ENCODE results near the gene RUFY1. TPM values are rescaled to one million over a fixed set of nuclear protein-coding genes. Genes with fewer than 3 reads are reported as not detected.

The RUFY1 gene
- total and polyA plus RNA-seq, 9 of the 15 experiments (the other 6 are each of a cell fraction or from before 2014, with no cell fraction given): 5.0 to 41.7 (median 29.6) TPM

GRCh38 chr5:179623906-179624741 lies 73.8 kb downstream of the RUFY1 start (continued):
- TF ChIP-seq SRSF9 (IDR thresholded peaks at IDR 0.05; ENCODE audit: borderline replicate concordance, low read depth, low read length) (no peak), THRA (IDR thresholded peaks at IDR 0.05) (no peak), MAFG (tag; conservative IDR thresholded peaks at IDR 0.05) (no peak), EHMT2 (IDR thresholded peaks at IDR 0.05) (no peak), ZBTB33 (CRISPR knock-in tag; IDR thresholded peaks at IDR 0.05) (peak; percentile 26; the same call in 1 of the 2 replicates), STAT5B (CRISPR knock-in tag; IDR thresholded peaks at IDR 0.05) (no peak), MCM2 (IDR thresholded peaks at IDR 0.05; ENCODE audit: low read depth) (no peak), PRPF4 (IDR thresholded peaks at IDR 0.05; ENCODE audit: insufficient read depth, low read depth, low read length, poor library complexity, severe bottlenecking) (no peak), GTF2F1 (IDR thresholded peaks at IDR 0.05; ENCODE audit: low read depth, low read length) (no peak), ZKSCAN8 (CRISPR knock-in tag; IDR thresholded peaks at IDR 0.05) (peak; percentile 83; the same call in 1 of the 2 replicates), CTCF (IDR thresholded peaks at IDR 0.05 in 2 of 3, conservative IDR thresholded peaks at IDR 0.05 in 1 of 3; ENCODE audit: insufficient read depth in 2 of 3, low read depth in 1 of 3, low read length in 3 of 3) (no peak), NR3C1 (CRISPR knock-in tag; IDR thresholded peaks at IDR 0.05) (peak; percentile 50; the same call in 1 of the 2 replicates), ZNF121 (CRISPR knock-in tag; conservative IDR thresholded peaks at IDR 0.05) (no peak), MYNN (IDR thresholded peaks at IDR 0.05) (peak; percentile 32), MYNN (CRISPR knock-in tag; IDR thresholded peaks at IDR 0.05) (no peak), ARID2 (IDR thresholded peaks at IDR 0.05) (no peak), NR2C2 (CRISPR knock-in tag; IDR thresholded peaks at IDR 0.05) (peak; percentile 64), NR2C2 (tag; IDR thresholded peaks at IDR 0.05) (peak; percentile 77), TBL1XR1 (IDR thresholded peaks at IDR 0.05; ENCODE audit: low read length in 2 of 2) (no peak; a peak in 1 of 4 replicates)
- TF ChIP-seq, protein P1, sequence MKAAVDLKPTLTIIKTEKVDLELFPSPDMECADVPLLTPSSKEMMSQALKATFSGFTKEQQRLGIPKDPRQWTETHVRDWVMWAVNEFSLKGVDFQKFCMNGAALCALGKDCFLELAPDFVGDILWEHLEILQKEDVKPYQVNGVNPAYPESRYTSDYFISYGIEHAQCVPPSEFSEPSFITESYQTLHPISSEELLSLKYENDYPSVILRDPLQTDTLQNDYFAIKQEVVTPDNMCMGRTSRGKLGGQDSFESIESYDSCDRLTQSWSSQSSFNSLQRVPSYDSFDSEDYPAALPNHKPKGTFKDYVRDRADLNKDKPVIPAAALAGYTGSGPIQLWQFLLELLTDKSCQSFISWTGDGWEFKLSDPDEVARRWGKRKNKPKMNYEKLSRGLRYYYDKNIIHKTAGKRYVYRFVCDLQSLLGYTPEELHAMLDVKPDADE (conservative IDR thresholded peaks at IDR 0.05; ENCODE audit: control insufficient read depth, low read depth, low read length): no peak
- TF ChIP-seq, protein P2, sequence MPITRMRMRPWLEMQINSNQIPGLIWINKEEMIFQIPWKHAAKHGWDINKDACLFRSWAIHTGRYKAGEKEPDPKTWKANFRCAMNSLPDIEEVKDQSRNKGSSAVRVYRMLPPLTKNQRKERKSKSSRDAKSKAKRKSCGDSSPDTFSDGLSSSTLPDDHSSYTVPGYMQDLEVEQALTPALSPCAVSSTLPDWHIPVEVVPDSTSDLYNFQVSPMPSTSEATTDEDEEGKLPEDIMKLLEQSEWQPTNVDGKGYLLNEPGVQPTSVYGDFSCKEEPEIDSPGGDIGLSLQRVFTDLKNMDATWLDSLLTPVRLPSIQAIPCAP (CRISPR knock-in tag; IDR thresholded peaks at IDR 0.05; ENCODE audit: borderline replicate concordance): peak; percentile 65; the same call in 1 of the 2 replicates
